GM13977 (cell line): Measurements from ENCODE around the gene DNAH2.

Experiments
- DNase-seq: peaks from one replicate; pipeline ENCODE4 v3.0.0; 2012; ENCODE audit warnings: low spot score
- in situ Hi-C: fragments of 300-500 bp; cut with MboI; formaldehyde crosslinking; loops from one replicate; pipeline ENCODE4 v1.12.0; 2022; ENCODE audit warnings: low sequenced_read_pairs, low pct_unique_long_range_greater_than_20kb, mixed read lengths, inconsistent platforms; ENCODE audit not compliant: unreplicated experiment
- TF ChIP-seq, protein P1 (sequence below): IDR thresholded peaks from 2 replicates; pipeline ENCODE4 v1.5.1; 2012; ENCODE audit warnings: mild to moderate bottlenecking, control low read depth; ENCODE audit not compliant: insufficient read depth; ENCODE audit errors: extremely low read depth, missing control alignments

The DNAH2 gene

DNA sequence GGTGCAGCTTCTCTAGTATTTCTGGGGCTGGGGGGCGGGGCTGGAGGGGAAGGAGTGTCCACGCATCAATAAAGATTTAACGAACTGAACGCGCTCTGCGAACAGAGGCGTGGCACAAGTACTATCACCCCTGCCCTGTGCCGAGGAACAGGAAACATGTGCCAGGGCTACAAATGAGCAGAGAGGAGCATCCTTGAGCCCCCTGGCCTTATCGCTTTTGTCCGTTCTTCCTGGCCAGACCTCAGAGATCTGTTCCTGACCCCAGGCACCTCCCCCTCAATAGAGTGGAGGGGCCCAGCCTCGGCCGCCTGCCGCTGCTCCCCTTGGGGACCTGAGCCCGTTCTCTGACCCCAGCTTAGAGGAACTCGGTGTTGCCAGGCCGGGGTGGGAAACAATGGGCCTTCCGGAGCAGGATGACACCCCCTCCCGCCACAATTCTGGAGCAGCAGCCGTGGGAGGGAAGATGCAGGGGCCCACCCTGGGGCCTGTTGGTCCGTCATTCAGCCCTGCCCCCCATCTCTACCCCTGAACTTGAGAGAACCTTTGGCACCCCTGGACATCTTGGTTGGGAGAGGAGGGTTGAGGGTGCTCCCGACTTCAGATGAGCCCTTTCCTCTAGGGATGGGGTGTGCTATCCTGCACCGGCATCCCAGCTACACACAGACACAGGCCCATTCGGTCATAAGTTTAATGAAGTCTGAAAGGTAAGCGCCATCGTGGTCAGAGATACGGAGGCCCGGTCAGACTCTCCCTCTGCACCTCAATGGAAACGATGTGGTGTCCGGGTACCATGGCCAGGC, 138.7 kb downstream of the DNAH2 start:
- in situ Hi-C loops: no loop called here
- TF ChIP-seq, protein P1, sequence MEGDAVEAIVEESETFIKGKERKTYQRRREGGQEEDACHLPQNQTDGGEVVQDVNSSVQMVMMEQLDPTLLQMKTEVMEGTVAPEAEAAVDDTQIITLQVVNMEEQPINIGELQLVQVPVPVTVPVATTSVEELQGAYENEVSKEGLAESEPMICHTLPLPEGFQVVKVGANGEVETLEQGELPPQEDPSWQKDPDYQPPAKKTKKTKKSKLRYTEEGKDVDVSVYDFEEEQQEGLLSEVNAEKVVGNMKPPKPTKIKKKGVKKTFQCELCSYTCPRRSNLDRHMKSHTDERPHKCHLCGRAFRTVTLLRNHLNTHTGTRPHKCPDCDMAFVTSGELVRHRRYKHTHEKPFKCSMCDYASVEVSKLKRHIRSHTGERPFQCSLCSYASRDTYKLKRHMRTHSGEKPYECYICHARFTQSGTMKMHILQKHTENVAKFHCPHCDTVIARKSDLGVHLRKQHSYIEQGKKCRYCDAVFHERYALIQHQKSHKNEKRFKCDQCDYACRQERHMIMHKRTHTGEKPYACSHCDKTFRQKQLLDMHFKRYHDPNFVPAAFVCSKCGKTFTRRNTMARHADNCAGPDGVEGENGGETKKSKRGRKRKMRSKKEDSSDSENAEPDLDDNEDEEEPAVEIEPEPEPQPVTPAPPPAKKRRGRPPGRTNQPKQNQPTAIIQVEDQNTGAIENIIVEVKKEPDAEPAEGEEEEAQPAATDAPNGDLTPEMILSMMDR: no peak
- peak; percentile 51 for DNase-seq

DNA sequence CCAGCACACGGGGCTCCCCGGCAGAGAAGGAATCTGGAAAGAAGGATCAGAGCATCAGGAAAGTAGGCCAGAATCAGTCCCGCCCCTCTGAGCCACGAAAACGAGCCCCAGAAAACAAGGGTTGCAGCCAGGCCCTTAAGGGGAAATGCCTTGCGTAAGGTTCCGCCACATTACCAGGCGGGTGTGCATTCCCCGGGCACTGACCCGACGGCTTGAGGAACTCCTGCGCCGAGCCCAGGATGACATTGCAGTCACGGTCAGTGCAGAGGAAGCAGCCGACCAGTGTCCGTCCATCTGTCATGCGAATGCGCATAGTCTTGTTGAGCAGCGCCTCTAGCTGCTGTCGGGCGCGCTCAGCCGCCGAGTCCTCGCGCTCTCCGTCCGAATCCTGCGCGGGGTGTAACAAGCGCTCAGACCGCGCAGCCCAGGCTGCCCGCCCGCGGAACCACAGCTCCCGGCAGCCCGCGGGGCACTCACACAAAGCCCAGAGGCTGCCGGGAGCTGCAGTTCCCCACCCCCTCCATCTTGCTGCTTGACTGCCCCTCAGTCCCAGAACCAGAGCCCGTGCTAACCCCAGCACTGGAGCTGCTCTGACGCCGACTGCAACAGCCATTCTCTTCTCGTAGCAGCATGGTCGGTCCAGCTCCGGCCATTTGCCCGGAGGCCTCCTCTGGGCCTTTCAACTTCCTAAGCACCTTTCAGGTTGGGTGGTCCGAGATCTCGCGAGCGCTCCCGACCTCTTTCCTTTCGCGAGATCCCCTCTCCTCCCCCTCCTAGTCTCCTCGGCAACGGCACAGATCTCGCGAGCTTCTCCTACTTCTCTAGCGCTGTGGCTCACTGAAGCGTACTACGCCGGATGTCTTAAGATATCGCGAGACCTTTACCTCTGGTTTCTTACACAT, 139.5 kb downstream of the DNAH2 start, which contains the start of gene NAA38:
TSS of gene NAA38 (minus strand) at position 749 of the 902 bp plus-strand sequence. CDS start at position 653, 96 bp downstream.
- DNase-seq: peak; percentile 95
- in situ Hi-C loops: no loop called here
- TF ChIP-seq, protein P1: peak; percentile 60

DNA sequence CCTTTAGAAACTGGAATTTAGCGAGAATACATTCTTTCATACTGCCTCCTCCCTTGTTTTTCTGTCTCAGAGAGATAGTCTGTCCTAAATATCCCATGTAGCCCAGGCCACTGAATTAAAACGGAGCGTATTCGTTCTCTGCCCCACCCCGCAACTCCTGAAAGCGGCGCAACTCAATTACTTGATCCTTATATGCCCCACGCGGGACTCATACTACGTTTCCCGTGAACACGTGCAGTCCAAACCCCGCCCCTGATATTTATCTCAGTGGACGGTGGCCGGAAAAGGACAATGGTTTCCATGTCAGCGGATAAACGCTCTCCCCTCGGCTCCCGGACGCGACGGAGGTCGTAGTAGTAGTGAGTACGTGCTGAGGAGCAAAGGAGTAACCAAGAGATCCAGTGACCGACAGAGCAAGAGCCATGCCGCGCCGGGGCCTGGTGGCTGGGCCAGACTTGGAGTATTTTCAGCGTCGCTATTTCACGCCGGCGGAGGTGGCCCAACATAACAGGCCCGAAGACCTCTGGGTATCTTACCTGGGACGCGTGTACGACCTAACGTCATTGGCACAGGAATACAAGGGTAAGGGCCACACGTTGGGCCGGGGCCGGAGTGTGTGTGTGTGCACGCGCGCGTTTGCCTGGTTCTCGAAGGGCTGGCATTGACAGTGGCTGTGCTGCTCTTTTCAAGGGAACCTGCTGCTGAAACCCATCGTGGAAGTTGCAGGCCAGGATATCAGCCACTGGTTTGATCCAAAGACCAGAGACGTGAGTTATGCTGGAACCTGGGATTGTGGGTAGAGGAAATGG, 140.4 kb downstream of the DNAH2 start, which contains the start of gene CYB5D1:
TSS of gene CYB5D1 (plus strand) at position 291 of the 809 bp plus-strand sequence. CDS start at position 423, 132 bp downstream.
- in situ Hi-C loops: no loop called here
- peak; percentile 78 for DNase-seq
- TF ChIP-seq, protein P1: no peak

DNA sequence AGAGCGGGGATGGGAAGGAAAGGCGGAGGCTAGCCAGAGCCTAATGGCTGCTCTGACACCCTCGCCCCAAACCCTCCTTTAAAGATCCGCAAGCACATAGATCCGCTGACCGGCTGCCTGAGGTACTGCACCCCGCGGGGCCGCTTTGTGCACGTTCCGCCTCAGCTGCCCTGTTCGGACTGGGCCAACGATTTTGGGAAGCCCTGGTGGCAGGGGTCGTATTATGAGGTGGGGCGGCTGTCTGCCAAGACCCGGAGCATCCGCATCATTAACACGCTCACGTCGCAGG, 140.9 kb downstream of the DNAH2 start:
- TF ChIP-seq, protein P1: peak; percentile 13
- no peak for DNase-seq
- in situ Hi-C loops: no loop called here

DNA sequence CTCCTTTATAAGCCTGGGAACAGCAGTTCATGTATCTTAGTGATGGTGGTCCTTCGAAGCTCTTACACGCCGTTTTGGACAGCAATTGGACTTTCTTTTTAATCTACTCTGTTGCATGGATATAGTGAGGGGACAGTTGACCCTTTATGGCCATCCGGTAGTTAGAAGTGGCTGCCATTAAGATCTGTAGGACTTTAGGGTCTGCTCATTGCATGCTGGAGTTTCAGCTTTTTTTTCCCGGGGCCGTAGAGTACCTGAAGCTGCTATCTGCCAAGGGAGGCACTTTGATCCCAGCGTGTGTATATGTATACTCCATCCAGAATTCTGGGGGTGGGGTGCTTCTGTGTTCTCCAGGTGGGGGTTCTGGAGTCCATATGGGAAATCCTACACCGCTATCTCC, 141.5 kb downstream of the DNAH2 start:
- TF ChIP-seq, protein P1: no peak
- in situ Hi-C loops: no loop called here
- no peak for DNase-seq
